ENCODE data around the gene TRIM26.

The TRIM26 gene

GRCh38 chr6:30207619-30208295 lies 5.4 kb downstream of the TRIM26 start:
- no peak for DNase-seq

- no peak for DNase-seq
Measured at GRCh38 chr6:30206799-30207618, 6.2 kb downstream of the TRIM26 start.

GRCh38 chr6:30206152-30206551 lies 7.1 kb downstream of the TRIM26 start:
- DNase-seq = no peak

GRCh38 chr6:30204116-30204515 lies 9.1 kb downstream of the TRIM26 start:
- no peak for DNase-seq

GRCh38 chr6:30202366-30202765 lies 10.8 kb downstream of the TRIM26 start:
- DNase-seq = no peak

- no peak for DNase-seq
Measured at GRCh38 chr6:30200551-30201281, 12.5 kb downstream of the TRIM26 start.

GRCh38 chr6:30198166-30199084 lies 14.8 kb downstream of the TRIM26 start:
- no peak for DNase-seq

- DNase-seq = no peak
Measured at GRCh38 chr6:30196376-30196775, 16.8 kb downstream of the TRIM26 start.

- DNase-seq = no peak
Measured at GRCh38 chr6:30195951-30196350, 17.3 kb downstream of the TRIM26 start.

GRCh38 chr6:30194797-30195690 lies 18.2 kb downstream of the TRIM26 start:
- DNase-seq = no peak

- no peak for DNase-seq
Measured at GRCh38 chr6:30192076-30192475, 21.1 kb downstream of the TRIM26 start.

GRCh38 chr6:30188541-30188940 lies 24.7 kb downstream of the TRIM26 start:
- no peak for DNase-seq

- DNase-seq = no peak
Measured at GRCh38 chr6:30185846-30186484, 27.2 kb downstream of the TRIM26 start.

GRCh38 chr6:30184417-30185031 lies 28.7 kb downstream of the TRIM26 start:
- DNase-seq = no peak

GRCh38 chr6:30180145-30180544 lies 33.1 kb downstream of the TRIM26 start:
- no peak for DNase-seq

GRCh38 chr6:30178837-30179236 lies 34.4 kb downstream of the TRIM26 start:
- DNase-seq = no peak

- no peak for DNase-seq
Measured at GRCh38 chr6:30175765-30176164, 37.4 kb downstream of the TRIM26 start.

- no peak for DNase-seq
Measured at GRCh38 chr6:30172681-30173080, 40.5 kb downstream of the TRIM26 start.

- DNase-seq = no peak
Measured at GRCh38 chr6:30171677-30172471, 41.3 kb downstream of the TRIM26 start.
